Measurements from ENCODE around the gene ARHGAP8.
"Not testable (repeated sequence)": the region's sequence is repeated elsewhere in the genome, so short reads cannot be mapped to it uniquely, and the experiment has no call there.

Gene ARHGAP8

DNA sequence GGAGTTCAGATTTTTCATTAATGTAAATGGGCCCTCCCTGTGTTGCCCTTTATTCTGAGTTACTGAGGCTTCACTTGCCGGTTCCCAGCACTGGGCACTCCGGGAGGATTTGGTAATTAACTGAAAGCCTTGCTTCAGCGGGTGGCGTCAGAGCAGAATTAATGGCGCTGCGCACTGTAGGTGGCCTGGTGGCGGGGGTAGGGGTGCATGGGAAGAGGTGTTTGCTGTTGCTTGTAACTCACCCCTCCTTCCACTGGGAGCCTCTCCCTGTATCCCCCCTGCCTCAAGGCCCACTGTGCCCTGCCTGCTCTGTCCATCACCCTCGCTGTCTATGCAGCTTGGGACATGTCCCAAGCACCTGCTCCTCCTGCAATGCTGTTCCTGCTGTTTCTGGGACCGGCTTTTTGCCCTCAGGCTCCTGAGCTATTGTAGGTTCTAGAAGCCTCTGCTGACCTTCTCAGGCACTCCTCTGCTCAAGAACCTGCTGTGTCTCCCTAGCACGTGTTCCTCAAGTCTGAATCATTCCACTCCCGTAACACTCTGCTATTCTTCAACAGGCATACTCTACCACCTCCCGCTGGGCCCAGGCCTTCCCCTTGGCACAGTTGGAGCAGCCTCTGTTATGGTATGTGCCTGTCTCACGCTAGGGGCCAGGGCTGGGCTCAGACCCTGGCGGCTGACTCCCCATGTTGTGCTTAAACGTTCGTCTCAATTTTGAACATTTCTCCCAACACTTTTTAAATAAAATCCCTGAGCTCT lies 24.4 kb downstream of the ARHGAP8 start:
- DNase-seq: no peak

DNA sequence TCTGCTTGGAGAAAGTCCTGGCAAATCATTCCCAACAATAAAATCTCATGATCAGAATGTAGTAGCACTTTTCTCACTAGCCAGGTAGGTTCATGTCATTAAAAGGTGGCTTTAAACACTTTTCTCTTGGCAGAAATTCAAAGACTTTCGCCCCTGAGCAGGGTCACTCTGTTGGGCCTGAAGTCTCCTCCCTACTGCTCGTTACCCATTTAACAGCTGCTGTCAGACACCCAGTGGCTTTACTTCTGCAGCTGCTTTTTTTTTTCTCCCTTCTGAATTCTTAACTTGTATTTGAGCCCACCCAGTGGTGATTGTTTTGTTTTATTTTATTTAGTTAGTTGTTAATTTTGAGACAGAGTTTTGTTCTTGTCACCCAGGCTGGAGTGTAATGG lies 25.0 kb downstream of the ARHGAP8 start:
- DNase-seq: no peak

DNA sequence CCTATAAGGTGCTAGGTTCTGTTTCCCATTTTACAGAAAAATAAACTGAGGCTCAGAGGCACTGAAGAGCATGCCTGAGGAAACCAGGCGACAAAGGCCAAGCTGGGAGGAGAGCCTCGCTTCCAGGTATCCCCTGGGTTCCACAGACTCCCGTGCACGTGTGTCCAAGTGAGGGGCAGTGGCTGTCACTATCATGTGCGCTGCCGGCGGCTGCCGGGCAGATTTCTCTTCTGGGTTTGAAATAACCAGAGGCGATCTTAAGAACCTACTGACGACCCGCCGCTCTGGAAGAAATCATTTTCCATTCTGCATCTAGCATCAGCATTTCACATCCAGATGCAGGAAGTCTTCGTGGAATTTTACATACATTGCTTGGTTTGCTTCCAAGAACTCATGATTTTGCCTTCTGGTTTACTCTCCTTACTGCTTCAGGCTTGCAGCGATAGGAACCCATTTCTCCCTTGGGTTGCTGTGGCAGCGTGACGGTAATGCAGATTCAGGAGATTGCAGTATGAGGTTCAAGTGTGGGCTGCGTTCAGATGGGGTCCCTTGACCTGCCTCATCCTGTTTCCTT lies 28.6 kb downstream of the ARHGAP8 start:
- DNase-seq: no peak

DNA sequence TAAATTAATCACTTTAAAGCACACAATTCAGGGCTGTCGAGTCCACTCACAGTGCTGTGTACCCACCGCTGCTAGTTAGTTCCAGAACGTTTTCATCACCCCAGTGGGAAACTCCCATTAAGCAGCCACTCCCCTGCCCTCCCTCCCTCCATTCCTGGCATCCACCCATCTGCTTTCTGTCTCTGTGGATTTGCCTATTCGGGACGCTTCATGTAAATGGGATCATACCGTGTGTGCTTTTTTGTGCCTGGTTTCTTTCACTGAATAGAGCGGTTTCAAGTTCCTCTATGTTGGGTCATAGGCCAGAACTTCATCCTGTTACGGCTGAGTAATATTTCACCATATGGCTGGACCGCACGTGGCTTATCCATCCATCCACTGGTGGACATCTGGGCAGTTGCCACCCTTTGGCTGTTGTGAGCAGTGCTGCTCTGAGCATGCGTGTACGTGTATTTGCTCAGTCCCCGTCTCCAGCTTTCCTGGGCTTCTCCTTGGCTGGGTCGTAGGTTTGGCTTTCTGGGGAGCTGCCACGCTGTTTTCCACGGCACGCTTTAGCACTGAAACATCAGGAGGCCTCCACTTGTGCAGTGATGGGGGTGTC lies 30.1 kb downstream of the ARHGAP8 start:
- no peak for DNase-seq

DNA sequence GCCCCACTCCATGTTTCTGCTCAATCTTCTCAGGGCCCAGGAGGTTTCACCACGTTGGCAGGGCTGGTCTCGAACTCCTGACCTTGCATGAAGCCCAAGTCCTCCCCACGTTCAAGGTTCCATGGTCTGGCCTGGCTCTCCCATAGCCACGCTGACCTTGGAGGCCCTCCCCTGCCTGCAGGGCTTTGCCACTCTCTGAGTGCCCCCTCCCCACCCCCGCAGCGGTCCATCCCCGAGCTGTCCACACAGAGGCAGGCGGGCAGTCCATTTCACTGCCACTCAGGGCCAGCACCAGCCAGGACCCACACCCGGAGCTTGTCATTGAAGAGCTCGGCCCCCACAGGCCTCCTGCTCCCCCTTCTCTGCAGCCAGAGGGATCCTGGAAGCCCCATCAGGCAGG lies 30.7 kb downstream of the ARHGAP8 start:
- DNase-seq: no peak

DNA sequence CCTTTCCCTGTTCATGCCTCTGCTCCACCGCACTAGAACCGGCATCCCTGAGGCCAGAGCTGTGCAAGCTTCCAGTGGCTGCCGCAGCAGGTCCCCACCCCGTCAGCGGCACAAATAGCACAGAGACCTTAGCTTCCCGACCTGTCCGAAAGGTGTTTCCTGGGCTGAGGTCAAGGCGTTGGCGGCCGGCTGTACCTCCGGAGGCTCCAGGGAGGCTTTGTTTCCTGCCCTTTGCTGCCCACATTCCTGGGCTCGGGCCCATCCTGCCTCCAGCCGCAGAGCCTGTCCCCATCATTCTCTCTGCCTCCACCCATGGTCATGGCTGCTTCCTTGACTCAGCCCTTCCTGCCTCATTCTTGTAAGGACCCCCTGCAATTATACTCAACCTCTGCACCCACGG lies 31.2 kb downstream of the ARHGAP8 start:
- no peak for DNase-seq

DNA sequence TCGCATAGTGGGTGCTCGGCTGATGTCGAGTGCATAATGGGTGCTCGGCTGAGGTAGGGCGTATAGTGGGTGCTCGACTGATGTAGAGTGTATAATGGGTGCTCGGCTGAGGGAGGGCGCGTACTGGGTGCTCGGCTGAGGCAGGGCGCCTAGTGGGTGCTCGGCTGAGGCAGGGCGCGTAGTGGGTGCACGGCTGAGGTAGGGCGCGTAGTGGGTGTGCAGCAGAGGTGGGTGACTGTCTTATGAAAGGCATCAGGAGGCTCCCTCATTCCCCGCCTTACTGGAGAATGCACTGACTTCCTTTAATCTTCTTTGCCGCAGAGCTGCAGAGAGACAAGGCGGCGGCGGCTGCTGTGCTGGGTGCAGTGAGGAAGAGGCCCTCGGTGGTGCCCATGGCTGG lies 33.8 kb downstream of the ARHGAP8 start:
- no peak for DNase-seq

DNA sequence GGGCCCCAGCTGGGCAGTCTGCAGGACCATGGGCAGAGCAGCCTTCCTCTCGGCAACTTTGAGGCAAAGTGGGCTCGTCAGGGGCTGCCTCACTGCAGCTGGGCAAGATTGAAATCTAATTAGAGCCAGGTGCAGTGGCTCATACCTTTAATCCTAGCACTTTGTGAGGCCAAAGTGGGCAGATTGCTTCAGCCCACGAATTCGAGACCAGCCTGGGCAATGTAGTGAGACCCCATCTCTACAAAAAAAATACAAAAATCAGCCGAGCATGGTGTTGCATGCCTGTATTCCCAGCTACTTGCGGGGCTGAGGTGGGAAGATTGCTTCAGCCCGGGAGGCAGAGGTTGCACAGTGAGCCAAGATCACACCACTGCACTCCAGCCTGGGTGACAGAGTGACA lies 34.2 kb downstream of the ARHGAP8 start:
- DNase-seq: no peak

DNA sequence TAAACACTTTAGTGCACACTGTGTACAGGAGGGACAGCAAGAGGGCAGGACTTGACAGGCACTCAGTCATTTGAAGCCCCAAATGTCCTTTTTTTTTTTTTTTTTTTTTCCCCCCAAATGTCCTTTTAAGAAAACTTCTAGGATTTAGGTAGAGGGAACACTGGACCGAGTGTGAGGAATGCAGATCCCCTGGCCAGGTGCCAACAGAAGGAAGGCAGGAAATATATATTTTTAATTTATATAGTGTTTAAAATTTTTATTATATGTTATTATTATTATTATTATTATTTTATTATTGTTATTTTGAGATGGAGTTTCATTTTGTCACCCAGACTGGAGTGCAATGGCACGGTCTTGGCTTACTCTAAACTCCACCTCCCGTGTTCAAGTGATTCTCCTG lies 35.5 kb downstream of the ARHGAP8 start:
- DNase-seq: no peak

DNA sequence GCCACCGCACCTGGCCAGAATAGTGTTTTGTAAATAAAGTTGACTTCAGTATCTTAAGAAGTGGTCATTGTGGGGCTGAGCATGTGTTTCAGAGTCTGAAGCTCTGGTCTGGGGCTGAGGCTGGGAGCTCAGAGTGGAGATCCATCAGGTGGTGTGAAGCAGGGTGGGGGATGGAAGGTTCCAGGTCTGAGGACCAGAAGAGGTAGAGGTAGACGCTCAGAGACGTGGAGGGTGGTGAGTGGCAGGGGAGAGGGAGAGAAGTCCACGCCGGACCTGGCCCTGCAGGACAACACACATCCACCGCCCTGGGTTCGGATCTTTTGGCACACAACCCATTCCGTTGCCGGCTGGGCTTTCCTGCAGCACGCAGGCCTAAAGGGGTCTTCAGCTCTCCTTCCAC lies 40.7 kb downstream of the ARHGAP8 start:
- no peak for DNase-seq

DNA sequence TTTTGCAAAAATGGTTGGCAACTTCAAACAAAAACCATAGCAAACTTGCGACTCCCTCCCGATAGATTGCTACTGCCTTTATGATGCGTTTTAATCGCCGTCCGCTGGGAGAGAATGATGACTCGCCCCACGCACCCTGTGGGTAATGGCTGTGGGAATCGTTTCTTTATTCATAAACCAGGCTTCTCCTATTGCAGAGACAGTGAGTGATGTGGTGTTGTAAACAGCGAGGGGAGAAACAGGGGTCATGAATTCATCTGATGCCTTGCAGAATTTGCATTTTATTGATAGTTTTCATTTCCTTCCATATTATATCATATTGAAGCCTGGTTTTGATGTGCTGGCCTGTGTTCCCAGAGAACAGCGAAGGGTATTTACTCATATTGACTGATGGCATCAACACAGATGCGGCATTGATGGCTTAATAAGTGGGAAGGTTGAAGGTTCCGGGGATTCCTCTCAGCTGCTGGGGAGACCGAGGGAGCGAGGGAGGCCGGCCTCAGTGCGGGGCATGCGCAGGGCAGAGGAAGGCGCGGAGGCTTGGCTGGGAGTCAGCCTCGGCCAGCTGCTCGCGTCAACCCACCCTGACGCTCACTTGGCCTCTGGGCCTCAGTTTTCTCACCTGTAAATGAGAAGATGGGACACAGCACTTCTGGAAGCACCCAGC lies 41.3 kb downstream of the ARHGAP8 start:
- DNase-seq: no peak

DNA sequence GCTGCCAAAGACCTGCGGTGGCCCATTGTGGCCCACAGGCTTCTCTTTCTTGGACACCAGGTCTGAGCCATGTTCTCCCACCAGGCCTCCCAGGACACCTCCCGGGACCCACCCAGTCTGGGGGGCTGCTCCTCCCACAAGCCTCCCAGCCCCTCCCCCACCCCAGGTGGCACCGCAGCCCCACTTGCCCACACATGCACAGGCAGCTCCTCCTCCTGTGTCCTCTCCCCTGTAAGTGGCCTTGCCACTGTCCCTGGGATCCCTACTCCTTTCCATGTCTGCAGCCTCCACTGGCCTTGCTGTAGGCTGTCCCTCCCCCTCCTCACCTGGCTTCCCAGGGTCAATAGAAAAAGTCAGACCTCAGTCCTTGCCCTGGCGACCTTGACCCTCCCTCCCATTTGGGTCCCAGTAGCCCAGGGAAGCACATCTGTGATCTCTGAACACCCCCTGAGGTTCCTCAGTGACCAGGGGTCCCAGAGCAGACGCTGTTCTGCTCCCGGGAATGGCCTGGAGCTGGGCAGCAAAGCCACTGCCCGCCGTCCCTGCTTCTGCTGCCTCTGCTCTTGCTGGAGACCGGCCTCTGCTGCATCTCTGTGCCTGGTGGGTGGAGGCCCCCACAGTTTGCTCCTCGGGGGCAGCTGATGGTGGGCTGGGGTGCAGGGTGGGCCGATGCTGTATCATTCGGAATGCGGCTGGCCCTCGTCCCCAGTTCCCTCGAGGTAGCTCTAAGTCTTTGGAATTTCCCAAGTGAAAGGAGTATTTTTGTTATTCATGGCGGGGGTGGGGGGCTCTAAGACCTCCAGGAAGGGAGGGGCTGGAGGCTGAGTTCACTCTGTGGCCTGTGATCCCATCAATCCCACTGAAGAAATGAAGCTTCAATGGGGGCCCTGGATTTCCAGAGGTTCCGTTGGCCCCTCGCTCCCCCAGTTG lies 43.6 kb downstream of the ARHGAP8 start:
- no peak for DNase-seq

DNA sequence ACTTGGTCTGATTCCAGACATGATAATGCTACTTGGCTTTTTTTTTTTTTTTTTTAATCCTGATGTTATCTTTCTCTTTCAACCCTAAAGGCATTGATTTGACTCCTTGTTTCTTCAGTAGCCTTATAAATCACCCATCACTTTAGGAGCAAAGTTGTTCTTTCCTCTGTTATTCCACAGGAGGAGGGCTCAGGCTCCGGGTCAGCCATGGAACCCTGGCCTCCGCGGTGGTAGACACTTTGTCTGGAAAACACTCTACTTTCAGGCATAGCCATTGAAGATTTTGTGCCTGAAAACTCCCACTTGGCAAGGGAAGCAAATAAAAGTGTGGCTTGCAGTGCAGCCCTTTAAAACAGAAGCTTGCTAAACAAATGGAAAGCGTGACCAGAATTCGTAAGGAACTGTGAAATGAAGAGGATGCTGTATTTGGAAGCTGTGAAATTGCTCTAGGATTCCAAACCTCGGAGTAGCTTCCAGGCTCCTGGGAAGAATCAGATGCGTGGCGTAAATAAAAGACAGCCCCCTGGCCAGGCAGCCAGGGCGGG lies 44.9 kb downstream of the ARHGAP8 start:
- no peak for DNase-seq

DNA sequence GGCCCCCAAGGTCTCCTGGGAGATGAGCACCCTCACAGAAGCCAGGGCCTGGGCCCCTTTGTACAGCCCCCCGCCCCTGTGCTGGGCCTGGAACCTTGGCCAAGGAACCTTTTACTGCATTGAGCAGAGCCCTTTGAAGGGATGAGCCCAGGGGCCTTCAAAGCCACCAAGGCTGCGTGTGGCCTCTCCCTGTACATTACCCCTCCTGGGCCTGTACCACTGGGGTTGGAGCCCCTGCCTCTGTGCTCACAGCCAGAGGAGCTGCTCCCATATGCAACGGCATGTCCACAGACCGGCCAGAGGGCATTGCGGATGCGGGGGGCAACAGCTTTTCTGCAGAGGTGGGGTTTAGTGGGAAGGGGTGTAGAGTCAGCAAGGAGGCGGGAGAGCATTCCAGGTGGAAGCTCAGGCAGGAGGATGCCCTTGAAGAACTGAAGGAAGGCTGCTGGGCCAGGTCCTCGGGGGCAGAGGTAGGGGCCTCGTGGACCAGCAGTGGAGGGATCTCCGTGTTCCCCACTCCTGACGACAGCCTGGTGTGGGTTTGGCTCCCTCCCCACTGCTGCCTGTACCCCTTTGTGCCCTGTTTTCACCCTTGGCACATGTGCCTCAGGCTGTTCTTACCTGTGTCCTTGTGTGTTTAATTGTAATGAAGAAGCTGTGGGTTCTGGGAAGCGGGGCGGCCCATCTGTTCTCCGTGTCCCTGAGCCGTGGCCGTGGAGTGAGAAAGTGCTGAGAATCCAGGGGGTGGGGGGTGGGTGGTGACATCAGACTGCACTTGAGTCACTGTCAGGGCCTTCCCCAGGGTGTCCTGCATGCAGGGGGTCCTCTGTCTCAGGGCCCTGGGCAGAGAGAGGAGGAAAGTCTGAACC lies 46.9 kb downstream of the ARHGAP8 start:
- DNase-seq: no peak

DNA sequence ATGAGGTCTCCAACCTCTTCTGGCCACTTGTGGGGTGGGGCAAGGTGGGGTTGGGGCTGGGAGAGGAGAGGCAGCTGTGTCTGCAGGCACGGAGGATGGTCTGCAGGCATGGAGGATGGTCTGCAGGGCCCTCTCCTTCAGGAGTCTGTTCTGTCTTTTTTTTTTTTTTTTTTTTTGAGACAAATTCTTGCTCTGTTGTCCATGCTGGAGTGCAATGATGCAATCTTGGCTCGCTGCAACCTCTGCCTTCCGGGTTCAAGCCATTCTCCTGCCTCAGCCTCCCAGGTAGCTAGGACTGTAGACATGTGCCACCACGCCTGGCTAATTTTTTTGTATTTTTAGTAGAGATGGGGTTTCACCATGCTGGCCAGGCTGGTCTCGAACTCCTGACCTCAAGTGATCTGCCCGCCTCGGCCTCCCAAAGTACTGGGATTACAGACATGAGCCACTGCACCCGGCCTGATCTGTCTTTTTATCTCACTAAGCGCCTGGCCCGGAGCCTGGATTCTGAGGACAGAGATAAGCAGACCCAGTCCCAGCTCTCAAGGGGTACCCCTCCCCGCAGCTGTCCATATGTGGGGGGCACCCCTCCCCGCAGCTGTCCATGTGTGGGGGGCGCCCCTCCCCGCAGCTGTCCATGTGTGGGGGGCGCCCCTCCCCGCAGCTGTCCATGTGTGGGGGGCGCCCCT lies 47.7 kb downstream of the ARHGAP8 start:
- DNase-seq: not testable (repeated sequence)

DNA sequence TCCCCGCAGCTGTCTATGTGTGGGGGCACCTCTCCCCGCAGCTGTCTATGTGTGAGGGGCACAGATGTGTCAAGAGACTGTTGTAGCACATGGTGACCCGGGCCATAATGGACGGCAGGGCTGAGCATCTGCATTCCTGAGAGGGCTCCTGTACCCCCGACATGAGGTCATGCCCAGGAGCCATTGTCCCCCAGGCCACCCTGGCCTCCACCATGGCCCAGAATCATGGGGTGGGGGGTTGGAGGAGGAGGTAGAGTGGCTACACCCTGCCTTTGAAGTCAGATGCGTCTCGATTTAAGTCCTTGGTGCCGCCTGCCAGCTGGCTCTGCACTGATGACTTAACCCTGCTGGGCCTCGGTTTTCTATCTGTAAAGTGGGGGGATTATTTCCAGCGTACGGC lies 49.1 kb downstream of the ARHGAP8 start:
- no peak for DNase-seq

DNA sequence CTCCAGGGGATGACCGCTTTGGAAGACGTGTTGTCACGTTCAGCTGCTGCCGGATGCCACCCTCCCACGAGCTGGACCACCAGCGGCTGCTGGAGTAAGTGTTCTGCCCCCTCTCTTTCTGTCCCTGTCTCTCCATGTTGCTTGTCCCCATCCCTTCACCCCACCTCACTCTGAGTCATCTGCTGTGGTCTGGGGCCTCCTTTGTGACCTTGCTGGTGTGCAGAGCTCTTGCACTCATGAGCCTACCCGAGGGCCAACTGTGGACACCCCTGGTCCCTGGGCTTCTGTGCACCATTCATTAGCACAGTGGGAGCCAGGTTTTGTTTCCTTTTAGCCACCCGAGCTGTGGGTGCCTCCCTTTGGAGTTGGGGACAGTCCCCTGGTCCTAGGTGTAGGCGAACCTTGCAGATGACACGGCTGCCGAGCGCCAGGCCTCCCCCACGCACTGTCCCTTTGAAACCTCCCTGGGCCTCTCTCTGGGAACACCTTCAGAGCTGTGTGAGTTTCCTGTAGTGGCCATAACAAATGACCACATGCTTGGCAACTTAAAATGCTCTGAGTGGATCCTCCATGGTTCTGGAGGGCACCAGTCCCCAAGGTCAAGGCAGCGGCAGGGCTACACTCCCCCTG lies 49.8 kb downstream of the ARHGAP8 start:
- DNase-seq: no peak

DNA sequence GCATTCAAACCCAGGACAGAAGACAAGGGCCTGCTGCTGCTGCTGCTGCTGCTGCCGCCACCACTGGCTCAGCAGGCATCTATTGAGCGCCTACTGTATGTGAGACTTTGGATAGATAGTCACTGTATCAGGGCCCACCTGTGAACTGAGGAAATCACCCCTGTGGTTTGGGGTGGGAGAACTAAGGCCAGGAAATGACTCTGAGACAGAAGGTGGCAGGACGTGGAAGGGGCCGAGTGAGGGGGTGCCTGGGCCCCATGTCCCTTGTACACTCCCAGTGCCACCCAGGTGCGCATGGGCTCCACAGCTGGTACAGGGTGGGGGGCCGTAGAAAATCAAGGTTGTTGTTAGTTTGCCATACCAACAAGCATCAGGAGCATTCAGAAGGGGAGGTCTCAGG lies 50.6 kb downstream of the ARHGAP8 start:
- DNase-seq: no peak

DNA sequence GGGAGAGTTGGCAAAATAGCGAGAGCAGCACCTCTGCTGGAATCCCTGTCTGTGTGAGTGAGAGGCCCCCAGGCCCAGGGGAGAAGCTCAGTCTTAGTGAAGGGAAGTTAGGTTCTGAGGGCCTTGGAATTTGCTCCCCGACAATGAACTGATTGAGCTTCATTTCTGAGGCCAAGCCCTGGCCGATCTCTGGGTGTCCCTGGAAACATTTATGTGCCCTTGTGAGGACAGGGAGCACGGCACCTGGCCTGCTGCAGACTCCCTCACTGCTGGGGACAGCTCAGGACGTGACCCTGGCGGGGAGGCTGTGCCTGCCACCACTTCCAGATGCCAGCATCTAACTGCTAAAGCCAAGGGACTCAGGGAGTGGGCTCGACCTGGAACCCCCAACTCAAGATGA lies 52.0 kb downstream of the ARHGAP8 start:
- DNase-seq: no peak

DNA sequence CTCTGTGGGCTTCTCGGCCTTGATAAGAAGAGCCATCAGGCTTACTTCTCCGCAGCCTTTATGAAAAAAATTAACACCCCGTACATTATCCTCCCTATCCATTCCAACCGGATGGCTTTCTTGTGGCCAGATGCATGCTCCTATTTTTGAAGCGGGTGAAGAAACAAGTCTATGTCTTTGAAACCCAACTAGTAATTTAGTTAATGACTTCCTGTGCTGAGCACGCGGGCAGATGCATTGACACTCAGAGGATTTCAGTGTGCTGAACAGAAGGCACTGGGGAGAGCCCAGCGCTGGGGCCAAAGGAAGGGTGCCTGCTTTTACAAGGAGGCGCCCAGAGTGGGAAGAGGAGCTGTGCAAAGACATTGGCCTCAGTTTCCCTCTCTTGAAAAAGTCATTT lies 53.3 kb downstream of the ARHGAP8 start:
- no peak for DNase-seq
